ENCODE data around the gene NCOA7.
"Not testable (repeated sequence)": the region's sequence is repeated elsewhere in the genome, so short reads cannot be mapped to it uniquely, and the experiment has no call there.

NCOA7 gene

DNA sequence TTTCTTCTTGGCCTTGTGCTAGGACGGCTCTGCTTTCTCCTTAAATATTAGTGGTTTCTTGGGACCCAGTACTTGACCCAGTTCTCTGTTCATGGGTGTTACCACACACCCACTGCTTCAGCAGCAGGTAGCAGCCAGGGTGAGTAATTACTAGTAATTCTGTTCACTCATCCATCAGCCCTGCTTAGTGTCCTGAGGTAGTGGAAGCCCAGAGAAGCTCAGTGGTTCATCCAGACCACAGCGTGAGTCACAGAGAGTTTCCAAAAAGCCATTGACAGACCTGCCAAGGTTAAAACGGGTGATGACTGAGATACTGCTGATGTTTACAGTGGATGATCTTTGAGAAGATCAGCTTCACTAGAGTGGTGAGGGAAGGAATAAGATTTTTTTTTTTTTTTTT is 114.1 kb downstream of the NCOA7 start:
- Histone ChIP-seq H3K56ac (ENCODE audit: low read length) (no peak overlapping the region), H3K23ac (ENCODE audit: low read length) (no peak overlapping the region), H3K9ac (ENCODE audit: low read length) (no peak overlapping the region), H3K4ac (ENCODE audit: low read depth, low read length) (no peak overlapping the region), H3K4me1 (ENCODE audit: control insufficient read depth, low read depth, low read length) (no peaks in the 10 kb centered on the region), H3K79me2 (ENCODE audit: control insufficient read depth, insufficient read depth, low read length) (no peaks in the 10 kb centered on the region), H2BK15ac (replicated peaks; ENCODE audit: low read depth) (no peak overlapping the region), H3K18ac (ENCODE audit: low read length) (no peak overlapping the region), H3K27ac (ENCODE audit: low read depth, low read length) (no peak overlapping the region), H2BK120ac (ENCODE audit: low read depth, low read length) (no peak overlapping the region), H4K5ac (ENCODE audit: low read length) (no peak overlapping the region), H3K4me3 (ENCODE audit: low read length) (no peak overlapping the region), H3K36me3 (ENCODE audit: control insufficient read depth, insufficient read depth, low read length) (no peaks in the 10 kb centered on the region), H3K4me2 (ENCODE audit: low read length) (no peak overlapping the region), H4K8ac (ENCODE audit: low read depth, low read length) (no peak overlapping the region), H2BK5ac (ENCODE audit: low read length) (no peak overlapping the region), H2AK5ac (ENCODE audit: low read length) (no peak overlapping the region), H3K79me1 (ENCODE audit: low read length) (no peaks in the 10 kb centered on the region), H3K27me3 (ENCODE audit: insufficient read depth, low read length, poor library complexity) (no peaks in the 10 kb centered on the region)
- DNase-seq = no peak
- no CpG with 5 or more reads among the region's 3 CpGs for WGBS (ENCODE audit: extremely low coverage, insufficient coverage, low lambda C conversion rate)

DNA sequence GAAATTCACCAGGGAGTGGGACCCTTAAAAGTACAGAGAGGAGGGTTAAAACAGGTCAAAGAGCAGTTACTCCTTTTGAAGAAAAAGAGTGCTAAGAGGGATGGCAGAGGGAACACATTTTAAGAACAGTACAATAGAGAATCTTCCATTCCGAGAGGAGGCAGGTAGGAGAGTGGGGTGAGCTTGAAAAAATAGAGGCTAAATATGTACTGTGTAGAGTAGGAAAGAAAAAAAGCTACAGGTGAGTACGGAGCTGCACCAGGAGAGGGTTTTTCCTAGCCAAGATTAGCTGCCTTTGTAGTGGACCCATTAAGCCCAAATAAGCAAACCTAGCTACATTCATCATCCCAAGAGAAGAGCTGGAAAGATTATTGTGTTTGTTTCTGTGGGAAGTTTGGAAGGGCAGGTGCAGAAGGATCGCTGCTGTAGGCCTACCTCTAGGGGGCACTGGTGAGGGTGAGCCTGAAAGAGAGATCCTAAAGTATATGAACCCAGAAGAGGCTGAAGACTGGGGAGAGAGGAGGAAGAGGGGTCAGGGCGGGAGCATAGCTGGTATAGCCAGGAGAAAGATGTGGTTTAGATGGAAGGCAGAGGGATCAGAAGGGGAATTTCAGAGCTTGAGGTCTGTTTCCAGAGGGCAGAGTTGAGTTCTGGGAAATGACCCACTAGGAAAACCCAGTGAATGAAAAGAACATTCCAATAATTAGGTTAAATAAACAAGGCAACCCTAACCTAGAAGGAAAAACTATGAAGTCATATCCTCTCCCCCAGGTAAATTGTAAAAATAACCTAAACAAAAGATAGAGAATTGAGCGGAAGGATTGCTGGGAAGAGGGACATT is 115.6 kb downstream of the NCOA7 start:
- DNase-seq = peak; percentile 67
- no peak overlapping the region for H4K8ac ChIP-seq (ENCODE audit: low read depth, low read length)

DNA sequence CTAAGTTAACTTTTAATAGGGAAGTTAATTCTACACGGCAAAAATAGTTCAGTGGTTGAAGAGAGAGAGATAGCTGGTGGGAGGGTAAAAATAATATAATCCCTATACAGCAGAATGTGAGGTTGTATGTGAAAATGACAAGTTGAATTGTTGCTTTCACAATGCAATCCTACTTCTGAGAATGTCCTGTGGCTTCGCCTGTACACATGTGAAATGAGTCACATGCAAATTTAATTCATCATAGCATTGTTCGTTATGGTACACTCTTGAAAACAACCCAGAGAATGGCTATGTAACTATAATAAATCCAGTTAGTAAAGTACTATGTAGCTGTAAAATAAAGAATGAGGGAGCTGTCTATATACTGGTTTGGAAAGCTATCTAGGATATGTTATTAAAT is 119.8 kb downstream of the NCOA7 start:
- H3K4me1 ChIP-seq (ENCODE audit: control insufficient read depth, low read depth, low read length) = no peaks in the 10 kb centered on the region
- no peak overlapping the region for H3K23ac ChIP-seq (ENCODE audit: low read length)
- H2AK5ac ChIP-seq (ENCODE audit: low read length) = no peak overlapping the region
- H2BK120ac ChIP-seq (ENCODE audit: low read depth, low read length) = no peak overlapping the region
- no peak overlapping the region for H2BK15ac ChIP-seq (replicated peaks; ENCODE audit: low read depth)
- H3K79me1 ChIP-seq (ENCODE audit: low read length) = no peaks in the 10 kb centered on the region
- no peak for DNase-seq
- H3K9ac ChIP-seq (ENCODE audit: low read length) = no peak overlapping the region
- no peak overlapping the region for H3K4me2 ChIP-seq (ENCODE audit: low read length)
- H3K56ac ChIP-seq (ENCODE audit: low read length) = no peak overlapping the region
- no peak overlapping the region for H3K4me3 ChIP-seq (ENCODE audit: low read length)
- no peaks in the 10 kb centered on the region for H3K79me2 ChIP-seq (ENCODE audit: control insufficient read depth, insufficient read depth, low read length)
- H3K27ac ChIP-seq (ENCODE audit: low read depth, low read length) = no peak overlapping the region
- no peak overlapping the region for H3K18ac ChIP-seq (ENCODE audit: low read length)
- H4K5ac ChIP-seq (ENCODE audit: low read length) = no peak overlapping the region
- WGBS (ENCODE audit: extremely low coverage, insufficient coverage, low lambda C conversion rate) = no CpG with 5 or more reads among the region's 3 CpGs
- no peaks in the 10 kb centered on the region for H3K27me3 ChIP-seq (ENCODE audit: insufficient read depth, low read length, poor library complexity)
- H3K4ac ChIP-seq (ENCODE audit: low read depth, low read length) = no peak overlapping the region
- H4K8ac ChIP-seq (ENCODE audit: low read depth, low read length) = no peak overlapping the region
- no peaks in the 10 kb centered on the region for H3K36me3 ChIP-seq (ENCODE audit: control insufficient read depth, insufficient read depth, low read length)
- no peak overlapping the region for H2BK5ac ChIP-seq (ENCODE audit: low read length)

More for the DNA sequence above, 115.6 kb downstream of the NCOA7 start:
- Histone ChIP-seq H3K36me3 (ENCODE audit: control insufficient read depth, insufficient read depth, low read length) (no peaks in the 10 kb centered on the region), H3K79me1 (ENCODE audit: low read length) (no peaks in the 10 kb centered on the region), H3K4ac (ENCODE audit: low read depth, low read length) (no peak overlapping the region), H3K18ac (ENCODE audit: low read length) (no peak overlapping the region), H3K79me2 (ENCODE audit: control insufficient read depth, insufficient read depth, low read length) (no peaks in the 10 kb centered on the region), H3K23ac (ENCODE audit: low read length) (no peak overlapping the region), H3K56ac (ENCODE audit: low read length) (no peak overlapping the region), H4K5ac (ENCODE audit: low read length) (no peak overlapping the region), H3K4me3 (ENCODE audit: low read length) (no peak overlapping the region), H2AK5ac (ENCODE audit: low read length) (no peak overlapping the region), H3K27ac (ENCODE audit: low read depth, low read length) (no peak overlapping the region), H2BK120ac (ENCODE audit: low read depth, low read length) (no peak overlapping the region), H2BK15ac (replicated peaks; ENCODE audit: low read depth) (no peak overlapping the region), H3K9ac (ENCODE audit: low read length) (no peak overlapping the region), H3K27me3 (ENCODE audit: insufficient read depth, low read length, poor library complexity) (no peaks in the 10 kb centered on the region), H3K4me1 (ENCODE audit: control insufficient read depth, low read depth, low read length) (no peaks in the 10 kb centered on the region), H2BK5ac (ENCODE audit: low read length) (no peak overlapping the region), H3K4me2 (ENCODE audit: low read length) (no peak overlapping the region)
- no CpG with 5 or more reads among the region's 5 CpGs for WGBS (ENCODE audit: extremely low coverage, insufficient coverage, low lambda C conversion rate)

- H2BK5ac ChIP-seq (ENCODE audit: low read length); H2BK15ac ChIP-seq (replicated peaks; ENCODE audit: low read depth); H3K79me2 ChIP-seq (ENCODE audit: control insufficient read depth, insufficient read depth, low read length); H4K8ac ChIP-seq (ENCODE audit: low read depth, low read length); H3K23ac ChIP-seq (ENCODE audit: low read length); H2BK120ac ChIP-seq (ENCODE audit: low read depth, low read length); H3K36me3 ChIP-seq (ENCODE audit: control insufficient read depth, insufficient read depth, low read length); H3K79me1 ChIP-seq (ENCODE audit: low read length); H3K27me3 ChIP-seq (ENCODE audit: insufficient read depth, low read length, poor library complexity); H3K9ac ChIP-seq (ENCODE audit: low read length); H3K4me3 ChIP-seq (ENCODE audit: low read length); H2AK5ac ChIP-seq (ENCODE audit: low read length); H3K56ac ChIP-seq (ENCODE audit: low read length); H3K18ac ChIP-seq (ENCODE audit: low read length); H3K4me1 ChIP-seq (ENCODE audit: control insufficient read depth, low read depth, low read length); H3K4ac ChIP-seq (ENCODE audit: low read depth, low read length); H3K27ac ChIP-seq (ENCODE audit: low read depth, low read length); H3K4me2 ChIP-seq (ENCODE audit: low read length); H4K5ac ChIP-seq (ENCODE audit: low read length); DNase-seq: not testable (repeated sequence)
- no CpG with 5 or more reads among the region's 4 CpGs for WGBS (ENCODE audit: extremely low coverage, insufficient coverage, low lambda C conversion rate)
Observed at GRCh38 chr6:125911051-125911451, 120.3 kb downstream of the NCOA7 start.

- H3K23ac ChIP-seq (ENCODE audit: low read length); H2BK120ac ChIP-seq (ENCODE audit: low read depth, low read length); H2BK15ac ChIP-seq (replicated peaks; ENCODE audit: low read depth); H3K56ac ChIP-seq (ENCODE audit: low read length); H3K4me3 ChIP-seq (ENCODE audit: low read length); H3K79me1 ChIP-seq (ENCODE audit: low read length); H3K4me1 ChIP-seq (ENCODE audit: control insufficient read depth, low read depth, low read length); H3K27me3 ChIP-seq (ENCODE audit: insufficient read depth, low read length, poor library complexity); H3K4ac ChIP-seq (ENCODE audit: low read depth, low read length); H3K4me2 ChIP-seq (ENCODE audit: low read length); DNase-seq; H3K9ac ChIP-seq (ENCODE audit: low read length); H3K79me2 ChIP-seq (ENCODE audit: control insufficient read depth, insufficient read depth, low read length); H4K8ac ChIP-seq (ENCODE audit: low read depth, low read length); H3K36me3 ChIP-seq (ENCODE audit: control insufficient read depth, insufficient read depth, low read length); H4K5ac ChIP-seq (ENCODE audit: low read length); H3K27ac ChIP-seq (ENCODE audit: low read depth, low read length); H3K18ac ChIP-seq (ENCODE audit: low read length); H2AK5ac ChIP-seq (ENCODE audit: low read length); H2BK5ac ChIP-seq (ENCODE audit: low read length): not testable (repeated sequence)
- WGBS (ENCODE audit: extremely low coverage, insufficient coverage, low lambda C conversion rate) = no CpG with 5 or more reads among the region's 2 CpGs
Observed at GRCh38 chr6:125912430-125912829, 121.7 kb downstream of the NCOA7 start.

- no CpG with 5 or more reads among the region's 1 CpG for WGBS (ENCODE audit: extremely low coverage, insufficient coverage, low lambda C conversion rate)
- Histone ChIP-seq H3K4me1 (ENCODE audit: control insufficient read depth, low read depth, low read length) (no peaks in the 10 kb centered on the region), H4K5ac (ENCODE audit: low read length) (no peak overlapping the region), H3K27ac (ENCODE audit: low read depth, low read length) (no peak overlapping the region), H2BK15ac (replicated peaks; ENCODE audit: low read depth) (no peak overlapping the region), H3K36me3 (ENCODE audit: control insufficient read depth, insufficient read depth, low read length) (no peaks in the 10 kb centered on the region), H2BK5ac (ENCODE audit: low read length) (no peak overlapping the region), H3K23ac (ENCODE audit: low read length) (no peak overlapping the region), H3K4ac (ENCODE audit: low read depth, low read length) (no peak overlapping the region), H3K79me2 (ENCODE audit: control insufficient read depth, insufficient read depth, low read length) (no peaks in the 10 kb centered on the region), H2BK120ac (ENCODE audit: low read depth, low read length) (no peak overlapping the region), H3K4me2 (ENCODE audit: low read length) (no peak overlapping the region), H3K27me3 (ENCODE audit: insufficient read depth, low read length, poor library complexity) (no peaks in the 10 kb centered on the region), H3K9ac (ENCODE audit: low read length) (no peak overlapping the region), H2AK5ac (ENCODE audit: low read length) (no peak overlapping the region), H3K18ac (ENCODE audit: low read length) (no peak overlapping the region), H3K79me1 (ENCODE audit: low read length) (no peaks in the 10 kb centered on the region), H3K4me3 (ENCODE audit: low read length) (no peak overlapping the region), H4K8ac (ENCODE audit: low read depth, low read length) (no peak overlapping the region), H3K56ac (ENCODE audit: low read length) (no peak overlapping the region)
- no peak for DNase-seq
Observed at GRCh38 chr6:125913145-125913544, 122.4 kb downstream of the NCOA7 start.
